Neural cell (in vitro differentiated cells): ENCODE data around the gene CPZ.

Experiments
- CTCF ChIP-seq: fragments of 450-650 bp; IDR thresholded peaks from 2 replicates; pipeline ENCODE4 v1.5.1; 2014; ENCODE audit warnings: antibody characterized with exemption, mild to moderate bottlenecking, moderate library complexity; ENCODE audit not compliant: poor library complexity, severe bottlenecking
- RAD21 ChIP-seq: fragments of 450-650 bp; conservative IDR thresholded peaks from 2 replicates; pipeline ENCODE4 v1.6.1; 2014; ENCODE audit warnings: antibody characterized with exemption, mild to moderate bottlenecking, moderate library complexity

DNA sequence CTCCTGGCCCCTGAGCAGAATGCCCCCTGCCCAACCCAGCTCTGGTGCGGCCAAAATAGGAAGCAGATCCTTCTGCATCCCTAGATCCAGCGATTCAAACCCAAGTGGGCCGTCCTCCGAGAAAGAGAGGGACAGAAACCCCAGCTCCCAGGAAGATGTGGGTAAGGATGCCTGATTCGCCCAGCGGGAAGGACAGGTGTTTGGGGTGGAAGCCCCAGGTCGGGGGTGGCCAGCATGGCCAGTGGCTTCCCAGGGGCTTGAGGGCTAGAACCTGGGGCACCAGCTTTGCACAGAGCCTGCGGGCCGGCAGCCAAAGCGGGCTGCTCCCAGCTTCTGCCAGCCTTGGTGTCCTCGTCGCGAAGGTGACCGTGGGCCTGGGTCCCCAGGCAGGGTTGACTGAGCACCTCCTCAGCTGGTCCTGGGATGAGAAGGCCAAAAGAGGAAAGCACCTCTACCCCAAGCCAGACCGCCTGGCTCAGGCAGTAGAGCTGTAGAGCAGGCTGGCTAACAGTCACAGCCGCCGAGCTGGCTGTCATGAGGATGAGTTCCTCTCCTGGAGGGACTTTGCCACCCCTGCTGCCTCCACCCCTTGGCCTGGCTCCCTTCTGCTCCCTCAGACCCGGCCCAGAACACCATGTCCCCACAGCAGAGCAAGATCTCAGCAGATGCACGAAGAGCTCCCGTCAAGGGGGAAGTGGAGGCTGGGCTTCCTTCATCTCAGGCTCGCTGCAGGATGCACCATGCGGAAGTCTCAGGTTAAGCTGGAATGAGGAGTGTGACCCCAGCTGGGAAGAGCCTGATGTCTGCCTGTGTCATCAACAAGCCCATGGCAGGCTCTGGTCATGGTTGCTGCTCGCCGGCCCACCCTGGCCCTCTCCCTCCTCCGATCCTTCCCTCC is 59.9 kb downstream of the CPZ start:
- no peak for TF ChIP-seq CTCF
- TF ChIP-seq RAD21, result no peak
